ENCODE data around the gene MCC. TPM values are rescaled to one million over a fixed set of nuclear protein-coding genes. Genes with fewer than 3 reads are reported as not detected.

MCC gene
- total and polyA plus RNA-seq, 2 experiments from 2014 or later, result 8.3 to 31.5 TPM

DNA sequence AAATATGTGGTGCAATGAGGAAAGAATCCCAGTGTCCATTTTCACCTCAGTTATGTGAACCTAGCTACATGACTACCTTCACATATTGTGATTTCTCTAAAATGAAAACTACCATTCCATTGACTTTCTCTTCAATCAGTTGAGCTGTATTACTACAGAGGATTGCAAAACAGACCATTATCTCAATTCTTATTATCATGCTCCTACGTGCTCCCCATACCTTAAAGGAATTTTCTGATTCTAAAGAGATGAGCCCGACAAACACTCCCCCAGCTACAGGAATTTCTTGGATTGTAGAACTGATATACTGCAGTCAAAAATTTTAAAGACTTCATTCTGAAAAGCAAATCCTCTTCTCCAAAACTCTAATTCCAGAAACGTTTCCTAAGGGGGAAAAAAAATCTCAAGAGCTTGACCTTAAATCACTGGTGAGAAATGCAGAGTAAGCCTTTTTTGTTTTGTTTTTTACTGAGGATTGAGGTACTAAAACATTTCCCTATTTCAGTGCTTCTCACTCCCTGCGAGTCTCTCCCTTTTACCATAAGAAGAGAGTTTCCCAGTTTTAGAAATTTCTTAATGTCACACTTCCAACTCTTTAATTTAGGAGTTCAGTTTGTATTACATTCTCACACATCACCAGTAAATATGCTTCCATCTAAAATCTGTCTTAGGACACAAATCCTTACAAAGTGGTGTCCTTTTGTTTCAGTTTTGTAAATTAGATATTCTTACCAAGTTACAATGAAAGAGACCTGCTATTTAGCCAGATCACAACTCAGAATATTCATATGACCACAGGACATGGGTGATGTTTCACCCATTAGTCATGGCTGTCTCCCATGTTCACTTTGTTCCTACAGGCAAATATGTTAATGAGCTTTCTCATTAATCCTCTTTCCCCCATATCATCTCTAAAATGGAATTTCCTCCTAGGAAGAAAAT, 257.3 kb downstream of the MCC start:
- Histone ChIP-seq H3K4me1 (ENCODE audit: insufficient read depth) (peaks cover 18% of the 10 kb centered on the region), H4K20me1 (ENCODE audit: insufficient read depth, poor library complexity, severe bottlenecking) (peaks cover 3% of the 10 kb centered on the region), H2AFZ (no peak overlapping the region), H3K4me2 (no peak overlapping the region), H3K79me2 (peaks cover 57% of the 10 kb centered on the region), H3K36me3 (replicated peaks; ENCODE audit: insufficient read depth, low read depth) (no peaks in the 10 kb centered on the region), H3K27ac (no peak overlapping the region), H3K9me3 (ENCODE audit: low read depth) (no peaks in the 10 kb centered on the region), H3K4me3 (no peak overlapping the region), H3K27me3 (no peaks in the 10 kb centered on the region), H3K9me2 (replicated peaks; ENCODE audit: insufficient read depth) (no peaks in the 10 kb centered on the region)
- TF ChIP-seq EZH2 (IDR thresholded peaks at IDR 0.05; ENCODE audit: borderline replicate concordance) (no peak), EZH2phosphoT487 (IDR thresholded peaks at IDR 0.05; ENCODE audit: low read depth, severe bottlenecking, unreplicated experiment) (no peak)
- TF ChIP-seq, protein P1, sequence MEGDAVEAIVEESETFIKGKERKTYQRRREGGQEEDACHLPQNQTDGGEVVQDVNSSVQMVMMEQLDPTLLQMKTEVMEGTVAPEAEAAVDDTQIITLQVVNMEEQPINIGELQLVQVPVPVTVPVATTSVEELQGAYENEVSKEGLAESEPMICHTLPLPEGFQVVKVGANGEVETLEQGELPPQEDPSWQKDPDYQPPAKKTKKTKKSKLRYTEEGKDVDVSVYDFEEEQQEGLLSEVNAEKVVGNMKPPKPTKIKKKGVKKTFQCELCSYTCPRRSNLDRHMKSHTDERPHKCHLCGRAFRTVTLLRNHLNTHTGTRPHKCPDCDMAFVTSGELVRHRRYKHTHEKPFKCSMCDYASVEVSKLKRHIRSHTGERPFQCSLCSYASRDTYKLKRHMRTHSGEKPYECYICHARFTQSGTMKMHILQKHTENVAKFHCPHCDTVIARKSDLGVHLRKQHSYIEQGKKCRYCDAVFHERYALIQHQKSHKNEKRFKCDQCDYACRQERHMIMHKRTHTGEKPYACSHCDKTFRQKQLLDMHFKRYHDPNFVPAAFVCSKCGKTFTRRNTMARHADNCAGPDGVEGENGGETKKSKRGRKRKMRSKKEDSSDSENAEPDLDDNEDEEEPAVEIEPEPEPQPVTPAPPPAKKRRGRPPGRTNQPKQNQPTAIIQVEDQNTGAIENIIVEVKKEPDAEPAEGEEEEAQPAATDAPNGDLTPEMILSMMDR (IDR thresholded peaks at IDR 0.05; ENCODE audit: poor library complexity), result no peak
- DNase-seq (ENCODE audit: low spot score), result no peak
- WGBS (ENCODE audit: low lambda C conversion rate, missing lambda C conversion rate), result 67% methylated on average over 4 of the region's 4 CpGs

DNA sequence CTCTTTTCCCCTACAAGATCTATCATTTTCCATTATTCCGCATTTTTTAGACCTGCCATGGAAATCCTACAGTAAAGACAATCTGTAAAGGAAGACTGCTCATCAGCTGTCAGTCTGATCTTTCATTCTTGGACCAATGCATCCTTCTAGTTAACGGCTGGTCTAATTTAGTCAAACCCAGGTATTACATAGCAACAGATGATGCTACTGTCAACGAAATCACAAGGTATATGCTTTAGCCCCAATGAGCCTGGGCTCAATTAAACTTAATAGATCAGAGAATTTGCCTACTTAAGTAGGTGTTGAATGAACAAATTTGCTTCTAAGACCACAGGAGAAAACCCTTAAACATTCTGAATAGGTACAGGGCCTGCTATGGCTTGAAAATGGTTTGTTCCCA, 260.5 kb downstream of the MCC start:
- H3K4me3 ChIP-seq, result no peak overlapping the region
- H3K9me3 ChIP-seq (ENCODE audit: low read depth), result no peaks in the 10 kb centered on the region
- H4K20me1 ChIP-seq (ENCODE audit: insufficient read depth, poor library complexity, severe bottlenecking), result peaks cover 3% of the 10 kb centered on the region
- H2AFZ ChIP-seq, result no peak overlapping the region
- no peaks in the 10 kb centered on the region for H3K9me2 ChIP-seq (replicated peaks; ENCODE audit: insufficient read depth)
- H3K36me3 ChIP-seq (replicated peaks; ENCODE audit: insufficient read depth, low read depth), result no peaks in the 10 kb centered on the region
- H3K27me3 ChIP-seq, result no peaks in the 10 kb centered on the region
- H3K27ac ChIP-seq, result no peak overlapping the region
- H3K4me1 ChIP-seq (ENCODE audit: insufficient read depth), result peaks cover 19% of the 10 kb centered on the region
- 73% methylated on average over 3 of the region's 3 CpGs for WGBS (ENCODE audit: low lambda C conversion rate, missing lambda C conversion rate)
- DNase-seq (ENCODE audit: low spot score), result no peak
- no peak overlapping the region for H3K4me2 ChIP-seq
- TF ChIP-seq EZH2 (IDR thresholded peaks at IDR 0.05; ENCODE audit: borderline replicate concordance), result no peak
- peaks cover 47% of the 10 kb centered on the region for H3K79me2 ChIP-seq

DNA sequence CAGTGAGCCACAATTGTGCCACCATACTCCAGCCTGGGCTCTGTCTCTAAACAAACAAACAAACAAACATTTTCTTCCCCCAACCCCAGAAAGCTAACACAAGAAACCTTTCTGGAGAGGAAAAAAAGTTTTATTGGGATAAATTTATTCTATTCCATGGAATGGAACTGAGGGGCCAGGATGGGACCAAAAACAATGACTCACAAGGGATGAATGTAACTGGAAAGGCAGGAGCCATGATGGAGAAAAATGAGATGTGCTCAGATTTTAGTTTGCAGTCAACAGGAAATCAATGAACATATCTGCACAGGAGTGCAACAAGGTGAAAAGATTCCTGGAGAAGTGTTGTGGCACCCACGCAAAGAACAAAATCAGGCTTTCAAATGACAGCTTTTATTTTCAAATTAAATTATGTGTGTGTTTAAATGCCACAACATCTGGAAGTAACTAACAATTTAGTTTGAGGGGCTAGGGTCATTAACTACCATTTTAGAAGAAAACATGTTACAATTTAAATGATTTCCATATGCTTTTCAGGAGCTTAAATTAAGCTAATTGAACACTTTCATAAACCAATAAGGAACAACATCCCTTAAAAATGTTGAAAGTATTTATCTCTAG, 262.0 kb downstream of the MCC start:
- Histone ChIP-seq H3K27ac (no peak overlapping the region), H3K79me2 (peaks cover 59% of the 10 kb centered on the region), H3K9me2 (replicated peaks; ENCODE audit: insufficient read depth) (no peaks in the 10 kb centered on the region), H3K4me2 (no peak overlapping the region), H2AFZ (no peak overlapping the region), H3K9me3 (ENCODE audit: low read depth) (no peaks in the 10 kb centered on the region), H3K36me3 (replicated peaks; ENCODE audit: insufficient read depth, low read depth) (no peaks in the 10 kb centered on the region), H3K4me3 (no peak overlapping the region), H4K20me1 (ENCODE audit: insufficient read depth, poor library complexity, severe bottlenecking) (peaks cover 3% of the 10 kb centered on the region), H3K27me3 (no peaks in the 10 kb centered on the region), H3K4me1 (ENCODE audit: insufficient read depth) (peaks cover 18% of the 10 kb centered on the region)
- TF ChIP-seq EZH2 (IDR thresholded peaks at IDR 0.05; ENCODE audit: borderline replicate concordance), result no peak
- TF ChIP-seq, protein P1 (IDR thresholded peaks at IDR 0.05; ENCODE audit: poor library complexity), result no peak
- no peak for TF ChIP-seq EZH2phosphoT487 (IDR thresholded peaks at IDR 0.05; ENCODE audit: low read depth, severe bottlenecking, unreplicated experiment)
- 74% methylated on average over 1 of the region's 1 CpG for WGBS (ENCODE audit: low lambda C conversion rate, missing lambda C conversion rate)
- DNase-seq (ENCODE audit: low spot score), result no peak

DNA sequence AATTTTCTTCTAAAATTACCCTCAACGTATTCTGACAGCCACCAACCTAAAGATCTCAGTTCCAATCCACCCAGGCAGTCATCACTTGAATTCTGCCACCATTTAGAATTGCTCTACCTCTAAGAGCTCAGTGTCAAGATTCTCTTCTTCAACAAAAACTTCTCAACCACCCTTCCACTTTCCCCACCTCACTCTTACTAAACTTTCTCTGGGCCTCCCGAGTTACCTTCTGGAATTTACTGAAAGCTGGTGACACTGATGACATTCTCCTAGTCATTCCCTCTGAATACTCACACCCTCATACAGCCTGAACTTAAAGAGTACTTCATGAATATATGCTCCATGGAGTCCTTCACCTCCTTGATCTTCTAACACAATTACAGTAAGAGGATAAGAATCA, 263.0 kb downstream of the MCC start:
- Histone ChIP-seq H4K20me1 (ENCODE audit: insufficient read depth, poor library complexity, severe bottlenecking) (peaks cover 3% of the 10 kb centered on the region), H3K4me1 (ENCODE audit: insufficient read depth) (peaks cover 18% of the 10 kb centered on the region), H3K36me3 (replicated peaks; ENCODE audit: insufficient read depth, low read depth) (no peaks in the 10 kb centered on the region), H3K9me3 (ENCODE audit: low read depth) (no peaks in the 10 kb centered on the region), H3K27ac (no peak overlapping the region), H3K4me3 (no peak overlapping the region), H2AFZ (no peak overlapping the region), H3K27me3 (no peaks in the 10 kb centered on the region), H3K79me2 (peaks cover 65% of the 10 kb centered on the region), H3K4me2 (no peak overlapping the region), H3K9me2 (replicated peaks; ENCODE audit: insufficient read depth) (no peaks in the 10 kb centered on the region)
- DNase-seq (ENCODE audit: low spot score), result no peak
- 92% methylated on average over 2 of the region's 2 CpGs for WGBS (ENCODE audit: low lambda C conversion rate, missing lambda C conversion rate)
- TF ChIP-seq EZH2 (IDR thresholded peaks at IDR 0.05; ENCODE audit: borderline replicate concordance) (no peak), EZH2phosphoT487 (IDR thresholded peaks at IDR 0.05; ENCODE audit: low read depth, severe bottlenecking, unreplicated experiment) (no peak)
- TF ChIP-seq, protein P1 (IDR thresholded peaks at IDR 0.05; ENCODE audit: poor library complexity), result no peak

Measured in hepatocyte (in vitro differentiated cells).